ENCODE measurements around the gene SLC36A4.
A peak's percentile ranks its signal among the peaks of the same experiment; 100 is the strongest.
"Not testable (repeated sequence)": the region's sequence is repeated elsewhere in the genome, so short reads cannot be mapped to it uniquely, and the experiment has no call there.

Gene SLC36A4

DNA sequence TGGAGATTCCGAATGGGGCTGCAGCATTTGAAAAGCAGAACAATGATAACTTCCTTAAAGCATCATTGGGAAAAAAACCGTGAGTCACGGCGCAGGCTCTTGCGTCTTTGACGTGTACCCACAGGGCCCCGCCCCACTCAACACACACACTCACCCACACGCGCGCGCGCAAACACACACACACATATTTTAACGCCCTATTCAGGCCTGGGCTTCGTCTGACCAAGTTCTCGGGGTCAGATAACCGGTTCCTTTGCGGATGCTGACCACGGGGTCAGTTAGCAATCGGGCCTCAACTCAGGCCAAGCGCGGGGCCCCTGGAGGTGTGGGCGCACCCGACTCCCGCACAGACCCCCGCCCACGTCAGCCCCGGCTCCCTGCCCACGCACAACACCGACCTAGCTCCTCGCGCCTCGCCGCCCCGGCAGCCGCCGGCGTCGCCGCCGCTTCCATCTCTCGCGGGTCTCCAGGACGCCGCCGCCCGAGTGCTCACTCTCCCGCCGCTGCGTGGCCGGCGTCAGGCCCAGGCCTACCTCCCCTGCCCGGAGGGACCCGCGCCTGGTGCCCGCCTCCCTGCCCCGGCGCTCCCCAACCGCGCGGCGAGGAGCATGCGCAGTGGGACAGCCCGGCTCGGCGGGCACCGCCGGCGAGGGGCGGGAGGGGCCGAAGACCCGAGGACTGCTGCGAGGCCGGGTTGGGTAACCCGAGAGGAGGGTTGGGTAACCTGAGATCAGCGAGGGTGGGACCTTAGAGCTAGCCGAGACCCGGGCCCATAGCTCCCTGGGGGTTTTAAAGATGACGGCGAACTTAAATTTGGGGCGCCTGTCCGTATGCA, at the start of gene SLC36A4:
Gene SLC36A4, minus strand, starts transcription at position 612 of the 835 bp plus-strand sequence. Its CDS starts 159 bp downstream, at position 453.
- FAIRE-seq = peak; percentile 92
- peak; percentile 49 for DNase-seq (ENCODE audit: insufficient read length, low spot score)

DNA sequence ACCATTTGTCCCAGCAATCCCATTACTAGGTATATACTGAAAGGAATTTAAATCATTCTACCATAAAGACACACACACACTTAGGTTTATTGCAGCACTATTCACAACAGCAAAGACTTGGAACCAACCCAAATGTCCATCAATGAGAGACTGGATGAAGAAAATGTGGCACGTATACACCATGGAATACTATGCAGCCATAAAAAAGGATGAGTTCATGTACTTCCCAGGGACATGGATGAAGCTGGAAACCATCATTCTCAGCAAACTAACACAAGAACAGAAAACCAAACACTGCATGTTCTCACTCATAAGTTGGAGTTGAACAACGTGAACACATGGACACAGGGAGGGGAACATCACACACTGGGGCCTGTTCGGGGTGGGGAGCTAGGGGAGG, 49.0 kb upstream of the SLC36A4 start:
- FAIRE-seq; DNase-seq (ENCODE audit: insufficient read length, low spot score): not testable (repeated sequence)

DNA sequence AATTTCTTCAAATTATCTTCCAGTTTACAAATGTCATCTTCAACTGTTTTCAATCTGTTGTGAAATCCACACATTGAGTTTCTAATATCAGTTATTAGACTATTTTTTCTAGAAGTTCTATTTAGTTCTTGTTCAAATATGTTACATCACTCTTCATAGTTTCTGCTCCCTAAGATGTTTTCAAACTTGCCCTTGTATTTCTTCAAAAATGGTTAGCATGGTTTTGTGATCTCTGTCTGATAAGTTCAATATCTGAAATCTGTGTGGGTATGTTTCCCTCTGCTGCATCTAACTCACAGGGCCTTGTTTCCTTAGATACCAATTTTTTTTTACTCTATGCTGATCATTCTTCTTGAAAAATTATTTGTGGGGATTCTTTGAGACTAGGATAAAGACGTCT, 46.2 kb upstream of the SLC36A4 start:
- no peak for FAIRE-seq
- no peak for DNase-seq (ENCODE audit: insufficient read length, low spot score)

DNA sequence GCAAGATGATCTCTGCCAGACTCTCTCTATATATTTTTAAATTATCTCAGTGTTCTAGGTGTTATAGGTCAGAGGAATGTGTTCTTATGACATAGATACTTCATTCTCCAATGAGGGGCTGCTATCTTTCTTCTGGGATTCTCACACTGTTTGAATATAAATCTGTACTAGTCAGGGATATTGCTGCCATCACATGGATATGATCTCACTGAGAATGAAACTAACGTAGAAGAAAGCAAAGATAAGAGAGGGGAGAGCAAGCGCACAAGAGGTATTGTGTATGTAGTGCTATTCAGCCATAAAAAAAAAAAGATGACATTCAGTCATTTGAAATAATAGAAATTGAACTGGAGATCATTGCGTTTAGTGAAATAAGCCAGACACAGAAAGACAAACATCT, 42.2 kb upstream of the SLC36A4 start:
- no peak for FAIRE-seq
- no peak for DNase-seq (ENCODE audit: insufficient read length, low spot score)

DNA sequence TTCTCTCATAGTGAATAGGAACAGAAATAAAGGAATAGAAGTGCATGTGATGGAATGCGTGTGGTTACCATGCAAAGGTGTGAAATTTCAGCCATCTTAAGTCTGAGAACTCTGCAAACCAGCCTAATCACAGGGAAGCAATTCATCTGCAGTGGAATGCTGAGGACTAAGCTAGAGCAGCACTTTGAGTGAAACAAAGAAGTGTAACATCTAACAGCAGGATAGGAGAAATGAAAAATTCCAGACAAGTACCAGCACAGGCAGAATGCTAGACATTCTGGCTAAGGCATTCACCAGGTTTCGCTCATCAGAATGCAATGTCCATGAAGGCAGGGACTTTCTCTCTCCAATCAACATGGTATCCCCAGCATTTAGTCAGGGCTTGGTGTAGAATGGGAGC, 41.2 kb upstream of the SLC36A4 start:
- no peak for FAIRE-seq

DNA sequence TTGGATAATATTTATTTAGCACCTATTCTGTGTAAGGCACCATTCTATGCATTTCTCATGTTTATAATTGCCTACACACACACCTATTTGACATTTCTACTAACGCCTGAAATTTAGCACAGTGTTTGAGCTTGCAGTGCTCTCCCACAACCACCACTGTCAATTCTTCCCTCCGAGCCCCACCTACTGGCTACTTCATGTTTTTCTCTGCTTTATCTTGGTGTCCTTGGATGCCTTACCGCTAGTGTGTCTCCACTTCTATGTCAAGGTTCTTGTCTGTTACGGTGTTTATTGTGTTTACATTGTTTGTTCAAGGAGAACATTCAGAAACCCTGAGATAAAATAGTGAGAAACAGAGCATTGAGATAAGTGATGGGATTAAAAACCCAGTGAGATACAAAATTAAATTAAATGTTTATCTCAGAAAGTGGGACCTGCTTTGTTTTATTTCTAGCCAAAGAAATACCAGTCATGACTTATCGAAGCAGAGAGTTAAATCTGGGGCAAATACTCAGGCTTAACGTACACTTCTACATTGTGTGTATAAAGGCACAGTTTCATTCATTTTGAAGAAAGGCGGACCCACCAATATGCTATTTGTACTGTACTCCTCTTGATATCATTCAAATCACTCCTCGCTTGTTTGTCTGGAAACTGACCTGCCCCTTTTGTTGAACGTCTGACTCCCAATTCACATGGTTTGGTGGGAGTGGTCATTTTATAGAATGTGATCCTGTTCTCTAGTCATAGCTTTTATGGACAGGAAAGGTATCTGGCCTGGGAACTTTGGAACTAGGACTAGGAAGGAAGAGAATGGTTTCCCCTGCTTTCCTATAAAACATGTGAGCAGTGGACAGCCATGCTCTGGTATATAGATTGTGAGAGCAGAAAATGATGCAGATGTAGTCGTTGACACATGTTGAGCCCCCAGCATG, 39.2 kb upstream of the SLC36A4 start:
- FAIRE-seq (peak; percentile 74), DNase-seq (ENCODE audit: insufficient read length, low spot score) (no peak)

More for the DNA sequence above, 41.2 kb upstream of the SLC36A4 start:
- no peak for DNase-seq (ENCODE audit: insufficient read length, low spot score)

DNA sequence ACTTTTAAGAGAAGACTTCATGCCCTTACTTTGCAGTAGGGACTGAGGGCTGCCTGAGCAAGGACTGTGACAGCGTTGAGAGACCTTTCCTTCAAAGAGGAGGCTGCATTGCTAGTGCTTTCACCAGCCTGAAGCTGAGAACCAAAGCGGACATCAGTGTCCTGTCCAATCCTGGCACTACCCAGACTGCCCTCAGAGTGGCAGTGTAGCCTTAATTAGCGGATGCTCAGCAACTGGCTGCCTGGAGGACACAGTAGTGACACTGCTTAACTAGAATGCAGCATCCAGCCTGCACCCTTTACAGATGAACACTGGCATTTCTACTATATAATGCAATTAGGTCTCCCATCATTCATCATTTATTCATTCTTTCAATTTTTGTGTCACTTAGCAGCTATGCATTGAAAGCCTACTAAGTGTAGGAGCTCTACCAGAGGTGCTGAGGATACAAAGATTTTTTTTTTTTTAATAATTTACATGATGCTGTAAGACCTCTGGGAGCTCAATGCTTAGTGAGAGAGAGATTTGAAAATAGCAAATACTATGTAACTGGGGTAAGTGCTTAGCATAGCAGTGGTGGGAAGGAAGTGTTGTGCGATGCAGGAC, 36.9 kb upstream of the SLC36A4 start:
- DNase-seq (ENCODE audit: insufficient read length, low spot score) (peak; percentile 43), FAIRE-seq (peak; percentile 91)

DNA sequence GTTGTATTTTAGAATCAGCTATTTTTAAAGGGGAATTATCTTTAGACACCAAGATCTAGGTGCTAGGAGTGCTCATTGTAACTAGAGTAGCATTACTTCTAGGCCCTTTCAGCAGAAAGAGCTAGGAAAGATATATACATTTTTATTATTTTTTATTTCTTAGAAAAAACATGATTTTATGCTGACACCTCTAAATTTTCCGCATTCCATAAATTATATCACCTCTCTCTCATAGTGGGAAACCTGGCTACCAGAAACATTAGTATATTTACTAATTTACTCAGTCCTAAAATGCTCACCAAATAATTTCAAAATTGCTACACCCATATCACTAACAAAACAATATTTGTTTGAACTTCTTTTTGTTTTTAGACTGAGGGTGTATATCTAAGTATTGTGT, 32.1 kb upstream of the SLC36A4 start:
- DNase-seq (ENCODE audit: insufficient read length, low spot score) (no peak), FAIRE-seq (no peak)

DNA sequence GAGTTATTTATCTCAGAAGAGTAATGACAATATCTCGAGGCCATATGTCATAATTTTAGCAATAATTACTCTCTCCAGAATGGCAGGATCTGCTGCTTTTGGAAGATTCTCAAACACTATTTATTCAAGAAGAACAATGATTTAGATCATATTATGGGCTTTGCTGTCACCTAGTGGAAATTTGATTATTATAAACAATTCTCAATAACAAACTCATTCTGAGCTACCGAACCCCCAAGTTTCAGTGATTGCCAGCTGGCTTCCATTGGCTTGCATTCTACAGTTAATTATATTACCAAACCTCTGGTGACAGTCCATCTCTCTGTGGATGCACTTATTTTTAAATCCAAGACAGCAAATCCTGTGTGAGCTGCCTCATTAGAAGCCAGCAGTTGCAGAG, 27.9 kb upstream of the SLC36A4 start:
- FAIRE-seq (no peak), DNase-seq (ENCODE audit: insufficient read length, low spot score) (no peak)

DNA sequence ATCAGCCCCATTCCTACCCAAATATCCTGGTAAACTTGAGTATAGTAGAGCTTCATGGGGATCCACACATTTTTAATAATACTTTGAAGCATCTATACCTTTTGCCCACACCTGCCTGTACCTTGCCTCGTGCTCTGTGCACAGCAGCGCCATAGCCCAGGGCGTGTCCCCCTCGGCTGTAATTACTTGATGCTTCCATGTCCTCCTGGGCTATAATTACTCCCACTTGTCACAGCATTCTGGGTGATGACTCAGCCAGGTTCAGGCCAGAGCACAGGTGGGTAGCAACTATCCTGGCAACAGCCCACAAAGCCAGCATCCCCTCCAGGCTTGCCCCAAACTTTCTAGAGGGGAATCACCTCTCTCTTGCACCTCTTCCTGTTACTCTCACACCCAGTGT, 23.7 kb upstream of the SLC36A4 start:
- FAIRE-seq = no peak
- DNase-seq (ENCODE audit: insufficient read length, low spot score) = no peak

DNA sequence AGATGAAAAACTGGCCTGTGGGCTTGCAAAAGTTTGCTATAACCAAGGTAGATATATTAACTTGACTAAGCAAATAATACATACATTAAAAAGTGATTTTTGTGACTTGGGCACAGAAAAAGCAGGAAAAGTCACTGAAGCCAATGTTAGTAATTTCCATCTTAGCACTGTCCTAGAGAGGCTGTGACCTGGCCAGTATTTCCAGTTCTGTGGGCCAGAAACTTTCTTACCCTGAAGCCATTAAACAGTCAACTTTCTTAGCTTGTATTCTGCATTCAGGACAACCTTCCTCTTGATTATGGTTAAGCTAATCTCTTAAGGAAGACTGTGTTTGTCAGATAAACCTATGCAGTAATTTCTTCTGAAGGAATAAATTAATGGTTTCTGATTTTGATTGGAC, 22.3 kb upstream of the SLC36A4 start:
- DNase-seq (ENCODE audit: insufficient read length, low spot score) = no peak
- no peak for FAIRE-seq

DNA sequence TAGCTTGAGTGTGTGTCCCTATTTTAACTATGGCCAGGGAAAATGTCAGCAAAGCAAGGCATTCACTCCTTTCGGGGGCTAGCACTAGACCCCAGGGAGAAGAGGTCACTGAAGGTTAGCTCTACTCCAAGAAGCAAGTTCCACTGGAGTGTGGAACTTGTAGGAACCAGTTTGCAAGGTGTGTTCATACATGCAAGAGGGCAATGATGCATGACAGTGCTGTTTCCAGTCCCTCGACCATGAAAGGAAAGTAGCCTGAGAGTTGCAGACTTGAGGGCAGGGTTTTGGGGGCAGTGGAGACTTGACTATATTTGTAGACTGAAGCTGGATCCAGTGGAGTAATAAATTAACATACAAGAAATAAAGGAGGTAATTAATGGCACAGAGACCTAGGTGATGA, 21.6 kb upstream of the SLC36A4 start:
- DNase-seq (ENCODE audit: insufficient read length, low spot score) (no peak), FAIRE-seq (peak; percentile 26)

DNA sequence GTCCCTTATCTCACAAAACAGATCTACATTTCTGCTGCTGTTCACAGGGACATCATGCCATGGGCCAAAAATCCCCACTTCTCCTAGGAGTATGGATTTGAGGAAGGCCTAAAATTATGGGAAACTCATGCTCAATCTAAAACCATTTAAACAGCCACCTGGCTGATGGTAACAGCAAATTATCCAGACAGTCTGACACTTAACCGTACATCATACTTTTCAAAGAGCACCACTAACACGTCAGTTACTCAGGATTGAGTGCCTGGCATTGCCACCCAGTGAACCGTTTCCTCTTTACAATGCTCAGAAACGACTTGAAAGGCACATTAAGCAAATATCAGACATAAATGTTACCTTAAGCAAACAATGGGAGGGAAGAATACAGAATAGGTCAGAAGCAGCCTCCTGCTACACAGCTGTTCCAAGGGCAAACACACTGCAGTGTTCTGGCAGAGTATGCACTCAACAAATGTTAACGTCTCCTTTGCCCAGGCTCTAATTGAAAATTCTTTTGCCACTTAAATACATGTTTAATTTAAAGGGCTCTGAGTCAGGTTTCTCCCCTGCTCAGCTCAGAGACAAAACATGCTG, 18.8 kb upstream of the SLC36A4 start:
- no peak for FAIRE-seq
- DNase-seq (ENCODE audit: insufficient read length, low spot score) = no peak

DNA sequence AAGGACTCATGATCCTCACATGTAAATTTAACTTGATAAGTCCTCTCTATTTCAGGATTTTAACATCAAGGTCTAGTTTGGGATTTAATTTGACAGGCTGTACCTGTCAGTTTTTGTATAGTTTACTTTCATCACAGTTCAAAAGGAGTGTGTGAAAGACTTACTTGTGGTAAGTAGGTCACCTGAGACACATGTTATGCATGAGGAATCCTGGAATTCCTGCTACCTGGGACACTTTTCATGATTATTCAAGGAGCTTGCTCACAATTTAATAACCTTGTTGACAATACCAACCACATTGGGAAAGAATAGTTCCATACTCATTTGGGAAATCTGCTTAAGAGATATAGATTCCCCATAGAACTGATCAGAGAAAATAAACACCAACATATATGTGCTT, 15.8 kb upstream of the SLC36A4 start:
- DNase-seq (ENCODE audit: insufficient read length, low spot score) (no peak), FAIRE-seq (no peak)

DNA sequence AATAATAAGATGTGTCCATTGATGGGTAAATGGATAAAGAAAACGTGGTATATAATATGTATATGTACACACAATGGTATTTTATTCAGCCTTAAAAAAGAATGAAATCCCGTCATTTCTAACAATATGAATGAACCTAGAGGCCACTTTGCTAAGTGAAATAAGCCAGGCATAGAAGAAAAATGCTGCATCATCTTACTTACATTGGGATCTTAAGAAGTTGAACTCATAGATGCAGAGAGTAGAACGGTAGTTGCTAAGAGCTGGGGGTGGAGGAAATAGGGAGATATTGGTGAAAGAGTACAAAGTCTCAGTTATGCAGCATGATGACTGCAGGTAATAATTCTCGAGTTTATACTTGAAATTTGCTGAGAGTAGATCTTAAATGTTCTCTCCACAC, 14.3 kb upstream of the SLC36A4 start:
- FAIRE-seq (no peak), DNase-seq (ENCODE audit: insufficient read length, low spot score) (no peak)

DNA sequence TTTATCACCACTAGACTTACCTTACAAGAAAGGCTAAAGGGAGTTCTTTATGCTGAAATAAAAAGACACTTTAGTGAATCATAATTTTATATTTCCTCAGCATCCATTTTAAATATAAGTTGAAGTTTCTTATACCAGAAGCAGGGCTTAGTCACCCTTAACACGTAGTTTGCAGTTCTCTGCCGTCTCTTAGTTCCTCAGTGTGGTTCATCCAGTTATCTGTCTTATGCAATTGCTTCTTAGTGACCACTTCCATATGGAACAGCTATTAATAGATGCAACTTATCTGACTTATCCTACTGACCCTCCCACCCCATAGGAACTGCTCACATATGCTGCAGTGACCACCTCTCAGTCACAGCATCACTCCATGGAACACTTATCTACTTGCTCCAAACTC, 11.7 kb upstream of the SLC36A4 start:
- DNase-seq (ENCODE audit: insufficient read length, low spot score) (no peak), FAIRE-seq (no peak)

DNA sequence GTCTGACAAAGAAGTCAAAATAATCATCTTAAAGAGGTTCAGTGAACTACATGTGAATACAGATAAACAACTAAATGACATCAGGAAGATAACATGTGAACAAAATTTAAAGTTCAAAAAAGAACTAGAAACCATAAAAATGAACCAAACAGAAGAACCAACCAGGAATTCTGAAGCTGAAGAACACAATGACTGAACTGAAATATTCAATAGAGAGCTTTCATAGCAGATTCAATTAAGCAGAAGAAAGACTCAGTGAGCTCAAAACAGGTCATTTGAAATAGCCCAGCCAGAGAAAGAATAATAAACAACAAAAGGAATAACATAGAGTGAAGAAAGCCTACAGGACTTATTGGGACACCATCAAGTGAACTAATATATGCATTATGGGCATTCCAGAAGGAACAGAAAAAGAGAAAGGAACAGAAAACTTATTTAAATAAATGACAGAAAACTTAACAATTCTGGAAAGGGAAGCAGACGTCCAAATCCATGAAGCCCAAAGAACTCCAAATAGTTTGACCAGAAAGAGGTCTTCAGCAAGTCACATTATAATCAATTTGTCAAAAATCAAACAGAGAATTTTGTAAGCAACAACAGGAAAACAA, 11.0 kb upstream of the SLC36A4 start:
- DNase-seq (ENCODE audit: insufficient read length, low spot score) = no peak
- FAIRE-seq = no peak

DNA sequence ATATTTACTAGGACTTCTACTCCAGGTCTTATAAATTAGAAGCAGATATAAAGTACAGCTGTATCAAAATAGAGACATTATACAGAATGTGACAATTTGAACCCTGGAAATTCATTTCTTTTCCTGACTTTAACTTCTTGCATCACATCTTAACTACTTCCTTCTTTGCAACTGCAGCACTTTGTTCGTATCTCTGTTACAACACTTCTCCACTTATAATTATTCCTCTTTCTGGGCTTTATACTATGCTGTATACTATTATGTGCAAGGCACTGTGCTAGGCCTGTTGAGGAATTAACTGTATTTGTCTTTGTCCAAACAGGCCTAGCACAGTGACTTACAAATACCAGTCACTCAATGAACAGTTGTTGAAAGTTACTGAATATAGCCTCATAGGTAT, 1.8 kb upstream of the SLC36A4 start:
- FAIRE-seq (no peak), DNase-seq (ENCODE audit: insufficient read length, low spot score) (no peak)

DNA sequence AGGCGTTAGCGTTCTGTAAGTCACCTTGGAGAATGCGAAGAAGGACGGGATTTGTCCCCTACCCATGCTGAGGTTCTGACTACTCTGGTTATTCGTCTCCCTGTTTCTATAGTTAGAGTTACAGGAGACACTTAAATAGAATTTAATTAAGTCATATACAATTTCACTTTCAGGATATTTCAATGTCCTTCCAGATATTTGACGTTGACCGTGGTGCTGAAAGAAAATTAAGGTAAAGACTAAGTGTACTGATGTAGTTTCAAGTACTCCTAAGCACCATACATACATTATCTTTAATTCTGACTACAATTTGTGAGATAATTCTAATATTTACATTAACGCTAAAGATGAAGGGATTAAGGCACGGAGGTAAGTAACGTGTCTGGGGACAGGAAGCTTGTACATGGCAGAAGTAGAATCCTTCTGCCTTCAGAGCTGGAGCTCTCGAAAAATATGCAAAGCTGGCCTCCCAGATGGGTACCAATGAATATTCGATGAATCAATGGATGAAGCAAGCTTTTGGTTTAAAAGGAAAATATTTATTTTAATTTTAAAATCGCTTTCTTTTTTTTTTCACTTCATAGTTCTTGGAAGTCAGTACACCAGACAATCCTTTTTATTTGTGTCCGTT, 539 bp upstream of the SLC36A4 start:
- DNase-seq (ENCODE audit: insufficient read length, low spot score) (no peak), FAIRE-seq (peak; percentile 52)

DNA sequence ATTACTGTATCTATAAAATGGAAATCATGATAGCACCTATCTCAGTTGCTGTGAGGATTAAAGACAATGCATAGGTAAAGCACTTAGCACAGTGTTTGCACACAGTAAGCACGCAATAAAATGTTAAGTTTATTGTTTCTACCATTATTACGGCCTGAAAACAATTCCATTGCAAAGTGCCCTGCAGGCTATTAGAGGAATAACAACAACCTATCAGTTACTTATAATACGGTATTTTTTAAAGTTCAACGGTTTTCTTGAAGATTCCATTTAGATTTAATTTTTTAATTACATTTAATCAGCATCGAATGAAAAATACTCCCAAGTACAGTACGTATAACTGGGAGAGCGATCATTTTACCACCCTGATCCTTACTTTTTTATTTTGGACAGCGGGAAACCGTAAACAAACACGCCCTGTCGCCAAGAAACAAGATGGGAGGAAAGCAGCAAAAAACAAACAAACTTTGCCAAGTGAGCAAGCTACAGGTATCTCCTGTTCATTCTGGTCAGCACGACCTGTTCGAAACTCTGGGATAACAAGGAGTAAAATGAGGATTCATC, 893 bp downstream of the SLC36A4 start:
- DNase-seq (ENCODE audit: insufficient read length, low spot score) (no peak), FAIRE-seq (no peak)

All from GM19239 (cell line).